GM23338 (cell line): ENCODE results near the gene TEPSIN.

ENCODE experiments used
- CREB1 ChIP-seq: fragments of 250-450 bp; sonication (Bioruptor Pico); IDR thresholded peaks from 2 replicates; pipeline ENCODE4 v1.5.0; 2020; ENCODE audit warnings: low read depth, mild to moderate bottlenecking, moderate library complexity
- EZH2 ChIP-seq: fragments of 200-600 bp; sonication (generic); IDR thresholded peaks from one replicate; pipeline ENCODE4 v1.8.0; 2017; ENCODE audit warnings: antibody characterized with exemption, mild to moderate bottlenecking, low read depth; ENCODE audit not compliant: unreplicated experiment
- EZH2phosphoT487 ChIP-seq: fragments of 200-600 bp; sonication (generic); IDR thresholded peaks from one replicate; pipeline ENCODE4 v1.8.1; 2018; ENCODE audit warnings: antibody characterized with exemption; ENCODE audit not compliant: unreplicated experiment
- TF ChIP-seq, protein P1 (sequence below), 2 experiments: fragments of 200-600 bp in 1 of 2; sonication (generic) in 1 of 2; conservative IDR thresholded peaks; 2 replicates each; pipeline versions ENCODE4 v1.5.1 to v1.6.1; 2016 to 2017; ENCODE audit warnings: antibody characterized with exemption in 2 of 2, low read depth in 2 of 2, mild to moderate bottlenecking in 2 of 2, moderate library complexity in 1 of 2
- TF ChIP-seq, protein P2 (sequence below): IDR thresholded peaks from one replicate; pipeline ENCODE4 v1.6.1; 2018; ENCODE audit warnings: antibody characterized with exemption; ENCODE audit not compliant: unreplicated experiment

DNA sequence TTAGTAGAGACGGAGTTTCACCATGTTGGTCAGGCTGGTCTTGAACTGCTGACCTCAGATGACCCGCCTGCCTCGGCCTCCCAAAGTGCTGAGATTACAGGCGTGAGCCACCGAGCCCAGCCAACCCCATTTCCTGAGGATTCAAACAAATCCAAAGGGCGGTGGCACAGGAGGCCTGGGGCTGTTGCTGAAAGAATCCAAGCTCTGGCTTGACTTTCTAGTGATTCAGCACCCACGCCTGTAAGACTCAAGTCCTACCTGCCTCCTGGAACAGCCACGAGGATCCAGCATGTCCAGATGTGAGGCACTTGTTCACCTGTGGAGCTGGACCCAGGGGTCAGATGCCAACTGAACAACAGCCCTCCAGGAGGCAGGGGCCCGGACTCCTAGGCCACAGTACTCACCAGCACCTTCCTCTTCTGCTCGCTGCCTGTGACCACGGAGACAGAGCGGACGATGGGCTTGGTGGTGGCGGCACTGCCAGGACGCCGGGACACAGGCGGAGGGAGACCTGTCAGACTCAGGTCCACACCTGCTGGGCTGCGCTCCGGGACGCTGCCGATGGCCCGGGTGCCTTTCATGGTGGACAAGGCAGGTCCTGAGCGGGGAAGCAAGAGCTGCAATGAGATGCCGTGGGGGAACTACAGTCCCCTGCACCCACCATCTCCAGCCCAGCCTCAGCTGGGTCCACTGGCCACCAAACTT lies 19.2 kb downstream of the TEPSIN start:
- TF ChIP-seq, protein P1, sequence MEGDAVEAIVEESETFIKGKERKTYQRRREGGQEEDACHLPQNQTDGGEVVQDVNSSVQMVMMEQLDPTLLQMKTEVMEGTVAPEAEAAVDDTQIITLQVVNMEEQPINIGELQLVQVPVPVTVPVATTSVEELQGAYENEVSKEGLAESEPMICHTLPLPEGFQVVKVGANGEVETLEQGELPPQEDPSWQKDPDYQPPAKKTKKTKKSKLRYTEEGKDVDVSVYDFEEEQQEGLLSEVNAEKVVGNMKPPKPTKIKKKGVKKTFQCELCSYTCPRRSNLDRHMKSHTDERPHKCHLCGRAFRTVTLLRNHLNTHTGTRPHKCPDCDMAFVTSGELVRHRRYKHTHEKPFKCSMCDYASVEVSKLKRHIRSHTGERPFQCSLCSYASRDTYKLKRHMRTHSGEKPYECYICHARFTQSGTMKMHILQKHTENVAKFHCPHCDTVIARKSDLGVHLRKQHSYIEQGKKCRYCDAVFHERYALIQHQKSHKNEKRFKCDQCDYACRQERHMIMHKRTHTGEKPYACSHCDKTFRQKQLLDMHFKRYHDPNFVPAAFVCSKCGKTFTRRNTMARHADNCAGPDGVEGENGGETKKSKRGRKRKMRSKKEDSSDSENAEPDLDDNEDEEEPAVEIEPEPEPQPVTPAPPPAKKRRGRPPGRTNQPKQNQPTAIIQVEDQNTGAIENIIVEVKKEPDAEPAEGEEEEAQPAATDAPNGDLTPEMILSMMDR (conservative IDR thresholded peaks at IDR 0.05; ENCODE audit: low read depth in 2 of 2) = no peak
- TF ChIP-seq EZH2 (no peak), CREB1 (CRISPR knock-in tag) (no peak), EZH2phosphoT487 (no peak)
- TF ChIP-seq, protein P2, sequence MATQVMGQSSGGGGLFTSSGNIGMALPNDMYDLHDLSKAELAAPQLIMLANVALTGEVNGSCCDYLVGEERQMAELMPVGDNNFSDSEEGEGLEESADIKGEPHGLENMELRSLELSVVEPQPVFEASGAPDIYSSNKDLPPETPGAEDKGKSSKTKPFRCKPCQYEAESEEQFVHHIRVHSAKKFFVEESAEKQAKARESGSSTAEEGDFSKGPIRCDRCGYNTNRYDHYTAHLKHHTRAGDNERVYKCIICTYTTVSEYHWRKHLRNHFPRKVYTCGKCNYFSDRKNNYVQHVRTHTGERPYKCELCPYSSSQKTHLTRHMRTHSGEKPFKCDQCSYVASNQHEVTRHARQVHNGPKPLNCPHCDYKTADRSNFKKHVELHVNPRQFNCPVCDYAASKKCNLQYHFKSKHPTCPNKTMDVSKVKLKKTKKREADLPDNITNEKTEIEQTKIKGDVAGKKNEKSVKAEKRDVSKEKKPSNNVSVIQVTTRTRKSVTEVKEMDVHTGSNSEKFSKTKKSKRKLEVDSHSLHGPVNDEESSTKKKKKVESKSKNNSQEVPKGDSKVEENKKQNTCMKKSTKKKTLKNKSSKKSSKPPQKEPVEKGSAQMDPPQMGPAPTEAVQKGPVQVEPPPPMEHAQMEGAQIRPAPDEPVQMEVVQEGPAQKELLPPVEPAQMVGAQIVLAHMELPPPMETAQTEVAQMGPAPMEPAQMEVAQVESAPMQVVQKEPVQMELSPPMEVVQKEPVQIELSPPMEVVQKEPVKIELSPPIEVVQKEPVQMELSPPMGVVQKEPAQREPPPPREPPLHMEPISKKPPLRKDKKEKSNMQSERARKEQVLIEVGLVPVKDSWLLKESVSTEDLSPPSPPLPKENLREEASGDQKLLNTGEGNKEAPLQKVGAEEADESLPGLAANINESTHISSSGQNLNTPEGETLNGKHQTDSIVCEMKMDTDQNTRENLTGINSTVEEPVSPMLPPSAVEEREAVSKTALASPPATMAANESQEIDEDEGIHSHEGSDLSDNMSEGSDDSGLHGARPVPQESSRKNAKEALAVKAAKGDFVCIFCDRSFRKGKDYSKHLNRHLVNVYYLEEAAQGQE = no peak
